Stimulated activated CD4-positive, alpha-beta T cell treated with anti-CD3 and anti-CD28 coated beads, Interleukin-4, amount 100 ng/mL, for 4 hours (primary cell): ENCODE data around the gene BRI3BP.
"Not testable (repeated sequence)": the region's sequence is repeated elsewhere in the genome, so short reads cannot be mapped to it uniquely, and the experiment has no call there.

Source experiments
- DNase-seq, 2 experiments: peaks; one replicate each; pipeline ENCODE4 v3.0.0-alpha.2; 2020

BRI3BP gene

DNA sequence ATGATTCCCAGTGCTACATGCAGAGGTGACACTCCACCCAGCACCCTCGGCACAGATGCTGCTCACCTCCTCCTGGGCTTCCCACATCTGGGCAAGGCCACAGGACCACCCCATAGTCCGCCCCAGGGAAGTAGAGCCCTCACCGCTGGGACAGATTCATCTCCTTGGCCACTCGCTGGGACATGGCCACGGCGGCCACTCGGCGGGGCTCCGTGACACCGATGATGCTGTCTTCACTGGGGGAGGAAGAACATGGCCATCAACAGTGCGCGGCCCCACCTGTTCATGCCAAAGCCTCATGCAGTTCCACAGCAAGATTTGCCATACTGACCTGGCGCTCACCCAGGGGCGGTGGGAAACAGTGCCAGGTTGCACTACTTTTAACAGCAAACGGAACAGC, 18.2 kb upstream of the BRI3BP start:
- DNase-seq = no peak

DNA sequence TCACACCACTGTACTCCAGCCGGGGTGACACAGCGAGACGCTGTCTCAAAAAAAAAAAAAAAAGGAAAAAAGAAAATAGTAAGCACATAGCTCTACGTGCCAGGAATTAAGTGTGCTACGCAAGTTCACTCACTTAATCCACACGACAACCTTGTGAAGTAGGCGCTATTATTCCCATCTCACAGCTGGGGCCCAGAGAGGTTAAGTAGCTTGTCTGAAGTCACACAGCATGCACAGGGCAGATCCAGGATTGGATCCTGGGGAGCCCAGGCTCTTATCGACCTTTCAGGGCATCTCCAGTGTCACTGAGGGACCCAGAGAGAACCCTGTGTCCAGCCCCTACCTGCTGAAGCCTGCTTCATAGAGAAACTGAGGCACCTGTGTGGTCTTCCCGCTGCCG, 16.4 kb upstream of the BRI3BP start:
- no peak for DNase-seq

DNA sequence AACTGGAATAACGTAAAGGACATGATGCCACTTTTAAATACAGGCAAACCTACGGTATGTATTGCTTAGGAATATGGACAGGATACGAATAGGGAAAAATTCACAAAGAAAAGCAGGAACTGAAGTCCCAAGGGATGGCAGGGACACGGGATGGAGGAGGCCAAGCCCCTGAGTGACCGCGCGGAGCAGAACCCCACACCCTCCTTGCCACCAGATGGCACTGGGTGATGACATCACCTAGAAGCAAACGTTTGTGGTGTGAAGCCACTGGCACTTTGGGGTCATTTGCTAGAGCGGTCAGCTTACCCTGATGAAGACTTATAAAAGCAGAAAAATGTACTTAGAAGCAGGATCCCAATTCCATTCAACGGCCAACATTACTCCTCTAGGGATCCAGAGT, 13.9 kb upstream of the BRI3BP start:
- DNase-seq = no peak

DNA sequence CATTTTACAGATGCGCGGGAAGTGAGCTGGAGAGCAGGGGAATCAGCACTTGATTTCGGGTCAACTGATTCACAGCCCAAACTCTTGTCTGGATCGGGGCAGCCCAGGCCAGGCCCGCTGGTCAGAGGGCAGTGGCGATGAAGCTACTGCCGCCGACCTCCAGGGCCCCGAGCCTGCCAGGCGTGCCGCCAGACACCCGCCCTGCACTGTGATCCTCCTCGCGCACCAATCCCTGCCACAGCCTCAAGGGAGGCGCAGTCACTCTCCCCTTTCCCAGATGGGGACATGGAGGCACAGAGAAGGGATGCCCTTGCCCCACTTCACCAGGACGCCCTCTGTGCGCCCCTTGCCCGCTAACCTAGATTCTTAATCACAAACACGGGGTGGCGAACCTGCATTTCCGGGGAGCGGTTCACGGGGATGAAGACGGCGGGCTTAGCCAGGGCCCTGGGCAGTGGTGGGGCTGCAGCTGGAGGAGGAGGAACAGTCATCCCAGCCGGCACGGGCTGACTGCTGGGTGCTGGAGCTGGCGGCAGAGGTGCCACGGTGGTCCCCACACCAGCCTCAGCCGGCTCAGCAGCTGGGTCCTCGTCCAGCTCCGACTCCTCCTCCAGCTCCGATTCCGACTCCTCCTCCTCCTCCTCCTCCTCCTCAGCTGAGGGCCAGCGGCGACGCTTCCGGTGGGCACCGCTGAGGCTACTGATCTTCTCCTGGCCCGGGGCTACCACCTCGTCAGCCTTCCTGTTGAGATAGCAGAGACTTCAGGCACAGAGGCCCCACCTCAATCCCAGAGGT, 13.2 kb upstream of the BRI3BP start:
- DNase-seq = no peak

DNA sequence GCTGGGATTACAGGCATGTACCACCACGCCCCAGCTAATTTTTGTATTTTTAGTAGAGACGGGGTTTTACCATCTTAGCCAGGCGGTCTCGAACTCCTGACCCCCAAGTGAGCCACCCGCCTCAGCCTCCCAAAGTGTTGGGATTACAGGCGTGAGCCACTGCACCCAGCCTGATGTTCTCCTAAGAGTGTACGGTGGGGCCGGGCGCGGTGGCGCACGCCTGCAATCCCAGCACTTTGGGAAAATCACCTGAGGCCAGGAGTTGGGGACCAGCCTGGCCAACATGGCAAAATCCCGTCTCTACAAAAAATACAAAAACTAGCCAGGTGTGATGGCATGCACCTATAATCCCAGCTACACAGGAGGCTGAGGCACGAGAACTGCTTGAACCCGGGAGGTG, 6.6 kb upstream of the BRI3BP start:
- DNase-seq = not testable (repeated sequence)

DNA sequence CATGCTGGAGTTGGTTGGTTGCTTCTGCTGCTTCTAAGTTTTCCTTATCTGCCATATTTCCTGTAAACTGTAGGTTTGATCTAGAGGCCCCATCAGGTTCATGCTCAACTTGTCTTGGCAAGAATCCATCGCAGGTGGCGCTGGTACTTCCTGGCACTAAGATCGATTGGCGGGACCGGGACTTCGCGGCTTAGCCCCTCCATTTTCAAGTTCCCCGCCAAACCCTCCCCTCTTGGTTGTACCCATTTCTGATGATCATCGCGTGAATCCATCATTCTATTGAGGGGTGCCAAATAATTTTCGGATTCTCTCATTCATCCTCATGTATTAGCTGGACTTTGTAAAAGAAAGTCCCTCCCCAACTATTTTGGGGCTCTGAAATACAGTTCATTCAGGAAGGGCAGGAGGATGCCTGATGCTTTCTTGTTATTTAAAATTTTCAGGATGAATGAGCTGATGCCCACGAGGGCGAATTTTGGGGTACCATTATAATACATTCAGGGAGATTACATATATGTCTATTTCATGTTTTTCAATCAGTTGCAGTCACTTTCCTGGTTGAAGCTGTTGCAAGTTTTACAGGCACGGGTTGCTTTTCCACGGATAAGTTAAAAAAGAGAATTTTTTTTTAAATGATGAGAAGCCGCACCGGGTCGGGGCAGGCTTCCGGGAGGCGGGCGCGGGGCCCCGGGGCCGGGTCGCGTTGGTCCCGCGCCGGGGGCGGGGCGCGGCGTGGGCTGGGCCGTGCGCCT, 395 bp upstream of the BRI3BP start:
- peak; percentile 80 to 82 for DNase-seq

DNA sequence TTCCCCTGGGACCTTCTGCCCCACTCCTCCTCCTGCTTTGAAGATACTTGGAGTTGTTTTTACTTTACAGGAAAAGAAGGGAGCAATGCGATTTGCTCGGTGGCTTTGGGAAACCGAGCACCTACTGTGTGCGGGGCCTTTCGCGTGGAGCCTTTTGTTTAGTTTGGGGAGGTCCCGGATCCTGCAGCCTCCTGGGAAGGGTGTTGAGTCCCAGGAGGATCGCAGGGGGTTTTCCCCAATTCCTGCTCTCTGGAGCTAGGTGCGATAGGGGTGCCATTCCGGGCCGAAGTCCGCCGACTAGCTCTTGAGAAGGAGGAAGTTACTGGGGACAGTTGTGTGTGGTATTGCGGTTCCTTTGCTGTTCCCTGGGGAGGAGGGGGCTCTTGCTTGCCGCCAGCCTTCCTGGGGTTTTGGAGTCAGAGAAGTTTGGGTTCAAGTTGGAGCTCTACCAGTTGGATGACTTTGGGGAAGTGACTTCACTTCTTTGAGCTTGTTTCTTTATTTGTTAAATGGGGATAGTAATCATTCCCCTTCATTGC, 1.1 kb downstream of the BRI3BP start:
- DNase-seq = no peak

DNA sequence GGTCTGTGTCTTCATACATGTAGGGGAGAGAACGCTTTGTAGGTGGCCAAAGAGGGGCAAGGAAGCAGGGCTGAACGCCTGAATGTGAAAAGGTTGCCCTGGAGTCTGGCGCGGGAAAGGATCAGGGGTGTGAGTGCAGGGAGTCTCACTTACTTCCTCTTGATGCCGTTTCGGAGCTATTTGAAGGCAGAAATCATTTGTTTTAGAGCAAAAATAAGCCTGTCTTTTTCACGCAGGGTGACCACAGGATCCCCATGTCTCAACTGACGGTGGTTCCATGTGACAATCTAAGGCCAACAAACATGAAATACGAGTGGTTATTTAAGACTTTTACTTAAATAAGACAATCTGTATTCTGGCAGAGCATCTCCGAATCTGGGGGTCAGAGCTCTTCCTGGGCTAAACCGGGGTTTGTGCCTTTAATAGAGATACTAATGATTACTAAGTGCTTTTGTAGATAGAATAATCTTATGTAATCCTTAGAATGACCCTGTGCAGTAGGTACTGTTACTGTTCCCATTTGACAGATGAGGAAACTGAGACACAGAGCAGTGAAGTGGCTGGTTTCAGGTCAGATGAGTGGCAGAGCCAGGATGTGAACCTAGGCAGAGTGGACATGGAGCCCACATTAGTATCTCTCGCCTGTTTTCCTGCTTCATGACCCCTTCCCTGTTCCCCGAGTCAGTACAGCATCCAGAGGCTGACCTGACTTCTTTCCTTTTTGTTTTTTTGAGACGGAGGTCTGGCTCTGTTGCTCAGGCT, 1.9 kb downstream of the BRI3BP start:
- no peak for DNase-seq

DNA sequence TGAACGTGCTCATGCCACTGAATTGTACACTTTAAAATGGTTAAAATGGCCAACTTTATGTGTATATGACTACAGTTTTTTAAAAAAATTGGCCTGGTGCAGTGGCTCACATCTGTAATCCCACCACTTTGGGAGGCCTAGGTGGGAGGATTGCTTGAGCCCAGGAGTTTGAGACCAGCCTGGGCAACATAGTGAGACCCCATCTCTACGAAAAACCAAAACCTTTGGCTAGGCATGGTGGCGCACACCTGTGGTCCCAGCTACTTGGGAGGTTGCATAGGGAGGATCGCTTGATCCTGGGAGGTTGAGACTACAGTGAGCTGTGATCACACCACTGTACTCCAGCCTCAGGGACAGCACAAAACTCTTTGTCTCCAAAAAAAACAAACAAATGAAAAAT, 5.3 kb downstream of the BRI3BP start:
- no peak for DNase-seq

DNA sequence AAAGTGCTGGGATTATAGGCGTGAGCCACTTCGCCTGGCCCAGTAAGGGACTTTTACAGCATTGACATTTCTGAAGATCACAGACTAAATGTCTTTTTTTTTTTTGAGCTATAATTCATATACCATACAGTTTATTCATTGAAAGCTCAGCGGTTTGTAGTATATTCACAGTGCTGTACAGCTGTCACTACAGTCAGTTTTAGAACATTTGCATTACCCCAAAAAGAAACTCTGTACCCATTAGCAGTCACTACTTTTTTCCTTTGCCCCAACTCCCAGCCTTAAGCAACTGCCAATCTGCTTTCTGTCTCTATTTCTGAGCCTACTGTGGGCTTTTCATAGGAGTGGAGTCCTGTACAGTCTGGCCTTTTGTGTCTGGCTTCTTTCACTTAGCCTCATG, 8.2 kb downstream of the BRI3BP start:
- no peak for DNase-seq

DNA sequence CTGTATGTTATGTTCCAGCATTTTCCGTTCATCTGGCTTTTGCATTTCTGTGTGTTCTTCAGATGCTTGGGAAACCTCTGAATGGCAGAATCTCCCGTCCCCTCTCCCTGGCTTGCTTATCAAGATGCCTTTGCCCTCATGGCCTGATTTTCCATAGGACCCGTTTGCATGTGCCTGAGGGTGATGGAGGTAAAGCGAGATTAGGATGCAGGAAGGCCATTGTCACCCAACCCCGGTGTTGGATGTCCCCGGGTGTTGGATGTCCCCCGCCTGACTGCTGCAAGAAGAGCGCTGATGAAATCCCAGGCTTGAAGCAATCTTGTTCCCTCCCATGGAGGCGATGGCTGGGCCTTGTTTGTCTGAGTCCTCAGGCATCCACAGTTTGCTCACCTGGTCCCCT, 9.6 kb downstream of the BRI3BP start:
- no peak for DNase-seq

DNA sequence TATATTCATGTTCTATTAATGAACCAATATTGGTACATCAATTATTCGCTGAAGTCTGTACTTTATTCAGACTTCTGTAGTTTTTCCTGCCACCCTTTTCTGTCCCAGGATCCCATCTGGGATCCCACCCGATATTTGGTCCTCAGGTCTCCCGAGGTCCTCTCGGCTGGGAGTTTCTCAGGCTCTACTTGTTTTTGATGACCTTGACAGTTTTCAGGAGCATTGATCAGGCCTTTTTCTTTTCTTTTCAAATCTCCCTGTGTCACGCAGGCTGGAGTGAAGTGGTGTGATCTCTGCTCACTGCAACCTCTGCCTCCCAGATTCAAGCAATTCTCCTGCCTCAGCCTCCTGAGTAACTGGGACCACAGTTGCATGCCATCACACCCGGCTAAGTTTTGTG, 11.2 kb downstream of the BRI3BP start:
- no peak for DNase-seq

DNA sequence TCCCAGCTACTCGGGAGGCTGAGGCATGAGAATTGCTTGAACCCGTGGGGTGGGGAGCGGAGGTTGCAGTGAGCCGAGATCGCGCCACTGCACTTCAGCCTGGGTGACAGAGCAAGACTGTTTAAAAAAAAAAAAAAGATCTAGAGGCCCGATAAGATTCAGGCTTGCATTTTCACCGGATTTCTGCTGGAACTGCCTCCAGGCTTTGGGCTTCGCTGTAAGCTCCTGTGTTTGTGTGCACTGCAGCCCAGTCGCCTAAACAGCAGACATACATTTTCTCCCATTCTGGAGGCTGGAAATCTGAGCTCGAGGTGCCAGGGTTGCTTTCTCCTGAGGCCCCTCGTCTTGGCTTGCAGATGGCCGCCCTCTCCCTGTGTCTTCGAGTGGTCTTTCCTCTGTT, 12.2 kb downstream of the BRI3BP start:
- DNase-seq = no peak

DNA sequence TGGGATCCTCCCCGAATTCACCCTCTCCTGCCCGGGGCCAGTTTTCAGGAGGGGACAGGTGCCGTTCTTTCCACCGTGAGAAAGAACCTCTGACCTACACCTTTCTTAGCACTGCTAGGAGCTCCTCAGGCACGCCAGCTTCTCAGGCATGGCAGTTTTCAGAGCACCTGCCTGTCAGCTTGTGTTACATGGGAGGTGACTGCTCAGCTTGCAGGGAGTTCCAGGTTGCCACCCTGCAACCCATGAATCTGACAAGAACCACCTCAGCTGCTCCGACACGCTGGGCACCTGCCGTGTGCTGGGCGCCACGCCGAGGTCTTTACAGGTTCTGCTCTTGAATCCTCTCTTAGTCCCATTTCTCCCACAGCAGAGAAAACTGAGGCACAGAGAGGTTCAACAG, 12.9 kb downstream of the BRI3BP start:
- no peak for DNase-seq

DNA sequence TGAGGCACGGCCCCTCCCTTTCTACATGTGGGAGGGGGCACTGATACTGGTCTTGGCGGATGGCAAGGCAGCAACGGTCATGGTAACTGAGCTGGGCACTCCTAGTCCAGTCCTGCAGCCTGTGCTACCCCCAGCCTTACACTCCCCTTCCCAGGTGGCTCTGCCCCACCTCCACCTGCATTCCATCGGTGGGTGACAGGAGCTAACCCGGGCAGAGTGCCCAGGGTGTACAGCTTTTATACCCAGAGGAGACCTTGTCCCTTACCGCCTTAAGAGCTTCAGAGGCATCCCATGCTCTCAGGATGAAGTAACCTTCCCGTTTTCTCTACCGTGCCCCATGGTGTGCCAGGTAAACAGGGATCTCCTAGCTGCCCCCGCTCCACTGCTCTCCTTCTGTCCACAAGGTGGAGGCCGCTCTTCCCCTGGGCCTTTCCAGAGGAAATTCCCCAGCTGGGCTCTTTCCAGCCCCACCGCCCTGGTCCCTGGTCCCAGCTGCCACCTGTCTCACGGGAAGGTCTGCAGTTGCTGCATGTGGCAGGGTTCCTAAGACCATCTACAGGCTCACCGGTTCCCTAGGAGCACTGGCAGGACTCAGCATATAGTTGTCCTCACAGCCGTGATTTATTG, 20.5 kb downstream of the BRI3BP start:
- no peak for DNase-seq

DNA sequence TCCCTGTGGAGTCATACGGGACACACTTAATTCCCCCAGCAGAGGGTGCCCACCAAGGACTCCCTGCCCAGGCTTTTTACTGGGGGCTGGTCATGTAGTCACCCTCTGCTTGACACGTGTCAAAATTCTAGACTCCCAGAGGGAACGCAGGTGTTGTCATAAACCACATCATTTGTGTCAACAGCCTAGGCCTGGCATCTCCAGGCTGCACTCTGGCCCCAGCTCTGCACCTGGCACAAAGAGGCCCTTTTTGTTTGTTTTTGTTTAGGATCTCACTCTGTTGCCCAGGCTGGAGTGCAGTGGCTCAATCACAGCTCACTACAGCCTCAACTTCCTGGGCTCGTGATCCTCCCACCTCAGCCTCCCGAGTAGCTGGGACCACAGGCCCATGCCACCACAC, 21.1 kb downstream of the BRI3BP start:
- no peak for DNase-seq

DNA sequence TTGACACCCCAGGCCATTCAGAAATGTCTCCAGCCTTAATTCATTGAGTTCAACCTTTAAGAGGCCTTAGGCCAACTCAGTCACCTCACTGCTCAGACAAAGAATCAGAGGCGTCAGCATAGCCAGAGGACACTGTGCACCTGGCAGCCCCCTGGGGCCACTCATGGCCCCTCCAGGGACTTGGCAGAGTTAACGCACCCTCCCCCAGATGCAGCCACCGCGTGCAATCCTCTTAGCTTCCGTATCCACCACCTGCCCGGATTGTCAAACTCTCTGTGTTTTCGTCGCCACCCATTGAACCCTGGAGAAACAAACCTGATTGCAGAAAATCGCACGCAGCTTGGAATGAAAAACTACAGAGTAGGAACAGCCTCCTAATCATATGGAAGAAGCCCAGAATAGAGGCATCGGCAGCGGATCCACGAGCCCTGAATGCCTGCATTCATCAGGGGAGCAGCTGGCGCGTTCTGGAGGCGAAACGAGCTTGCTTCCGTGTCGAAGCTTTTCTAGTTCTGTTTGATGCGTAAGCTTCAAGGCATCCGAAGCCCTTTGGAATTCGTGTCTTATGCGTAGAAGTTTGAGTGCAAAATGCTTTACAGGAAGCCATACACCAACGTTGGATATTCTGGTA, 22.4 kb downstream of the BRI3BP start:
- DNase-seq = no peak

DNA sequence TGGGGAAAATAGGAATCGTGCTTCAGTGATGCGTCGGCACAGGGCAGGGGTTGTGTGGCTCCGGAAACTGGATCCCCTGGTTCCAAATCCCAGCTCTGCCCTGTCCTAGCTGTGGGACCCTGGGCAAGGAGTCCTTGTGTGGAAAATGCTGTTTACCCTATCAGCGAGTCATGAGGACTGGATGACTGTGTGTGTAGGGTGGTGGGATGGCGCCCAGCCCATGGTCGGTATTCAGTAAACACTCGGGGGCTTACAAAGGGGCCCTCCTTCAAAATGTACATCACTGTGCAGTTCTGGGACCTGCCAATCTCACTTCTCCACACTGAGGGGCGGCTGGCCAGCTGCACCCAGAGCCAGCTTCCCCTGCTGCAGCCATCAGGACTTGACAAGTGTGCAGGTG, 24.4 kb downstream of the BRI3BP start:
- no peak for DNase-seq

DNA sequence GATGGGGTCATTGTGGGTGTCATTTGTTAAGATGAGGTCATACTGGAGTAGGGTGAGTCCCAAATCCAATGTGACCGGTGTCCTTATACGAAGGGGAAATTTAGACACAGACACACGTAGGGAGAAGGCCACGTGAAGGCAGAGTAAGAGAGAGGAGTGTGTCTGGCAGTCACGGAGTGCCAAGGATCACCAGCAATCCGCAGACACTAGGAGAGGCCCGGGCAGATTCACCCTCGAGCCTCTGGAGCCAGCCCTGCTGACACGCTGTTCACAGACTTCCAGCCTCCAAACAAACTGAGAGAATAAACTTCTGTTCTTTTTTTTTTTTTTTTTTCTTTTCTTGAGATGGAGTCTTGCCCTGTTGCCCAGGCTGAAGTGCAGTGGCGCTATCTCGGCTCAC, 24.9 kb downstream of the BRI3BP start:
- DNase-seq = no peak

DNA sequence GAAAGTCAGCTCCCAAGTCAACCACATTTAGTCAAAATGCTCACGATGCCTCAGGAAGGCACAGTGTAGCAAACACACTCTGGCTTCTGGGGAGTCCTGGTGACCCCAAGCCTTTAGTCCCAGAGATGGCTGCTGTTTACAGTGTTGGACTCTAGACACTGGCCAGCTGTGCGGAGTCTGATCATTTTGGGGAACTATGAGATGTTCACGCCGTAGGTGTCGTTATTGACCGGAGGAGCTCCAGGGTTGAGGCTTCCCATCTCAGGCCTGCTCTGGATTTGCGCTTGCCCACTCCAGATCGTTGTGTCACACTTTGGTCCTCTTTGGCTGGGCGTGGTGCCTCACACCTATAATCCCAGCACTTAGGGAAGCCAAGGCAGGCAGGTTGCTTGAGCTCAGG, 27.7 kb downstream of the BRI3BP start:
- DNase-seq = no peak

DNA sequence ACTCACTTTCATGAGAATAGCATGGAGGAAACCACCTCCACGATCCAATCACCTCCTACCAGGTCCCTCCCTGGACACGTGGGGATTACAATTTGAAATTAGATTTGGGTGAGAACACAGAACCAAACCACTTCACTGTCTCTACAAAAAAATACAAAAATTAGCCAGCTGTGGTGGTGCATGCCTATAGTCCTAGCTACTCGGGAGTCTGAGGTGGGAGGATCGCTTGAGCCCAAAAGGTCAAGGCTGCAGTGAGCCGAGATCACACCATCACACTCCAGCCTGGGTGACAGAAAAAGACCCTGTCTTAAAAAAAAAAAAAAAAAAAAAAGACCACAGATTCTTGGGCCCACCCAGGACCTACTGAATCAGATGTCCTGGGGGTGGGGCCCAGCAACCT, 28.3 kb downstream of the BRI3BP start:
- DNase-seq = no peak

DNA sequence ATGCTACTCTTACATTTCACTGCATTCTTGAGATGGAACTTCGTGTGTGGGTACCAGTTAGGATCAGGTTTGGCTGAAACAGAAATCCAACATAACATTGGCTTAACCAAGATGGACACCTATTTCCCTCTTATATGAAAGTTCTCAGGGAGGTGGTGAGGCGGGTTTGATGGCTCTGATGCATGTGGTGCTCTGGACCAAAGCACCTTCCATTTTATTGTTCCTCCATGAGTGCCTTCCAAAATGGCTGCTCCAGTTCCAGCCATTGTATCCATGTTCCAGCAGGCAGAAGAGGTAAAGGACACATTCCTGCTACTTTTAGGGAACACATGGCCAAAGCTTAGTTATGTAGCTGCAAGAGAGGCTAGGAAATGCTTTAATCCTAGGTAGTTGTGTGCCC, 29.6 kb downstream of the BRI3BP start:
- DNase-seq = no peak
